Stimulated activated CD8-positive, alpha-beta memory T cell treated with anti-CD3 and anti-CD28 coated beads, Interleukin-12 subunit alpha, Interleukin-12 subunit beta, amount 100 ng/mL, for 1 hour (primary cell): Measurements from ENCODE around the gene ADGRE2.
"Not testable (repeated sequence)": the region's sequence is repeated elsewhere in the genome, so short reads cannot be mapped to it uniquely, and the experiment has no call there.

Experiments used
- DNase-seq: peaks from one replicate; pipeline ENCODE4 v3.0.0-alpha.2; 2020; ENCODE audit warnings: low read depth

Gene ADGRE2

GRCh38 chr19:14779151-14779550 is 791 bp upstream of the ADGRE2 start:
- no peak for DNase-seq

GRCh38 chr19:14777645-14778044 is 715 bp downstream of the ADGRE2 start:
- DNase-seq, result not testable (repeated sequence)

DNA sequence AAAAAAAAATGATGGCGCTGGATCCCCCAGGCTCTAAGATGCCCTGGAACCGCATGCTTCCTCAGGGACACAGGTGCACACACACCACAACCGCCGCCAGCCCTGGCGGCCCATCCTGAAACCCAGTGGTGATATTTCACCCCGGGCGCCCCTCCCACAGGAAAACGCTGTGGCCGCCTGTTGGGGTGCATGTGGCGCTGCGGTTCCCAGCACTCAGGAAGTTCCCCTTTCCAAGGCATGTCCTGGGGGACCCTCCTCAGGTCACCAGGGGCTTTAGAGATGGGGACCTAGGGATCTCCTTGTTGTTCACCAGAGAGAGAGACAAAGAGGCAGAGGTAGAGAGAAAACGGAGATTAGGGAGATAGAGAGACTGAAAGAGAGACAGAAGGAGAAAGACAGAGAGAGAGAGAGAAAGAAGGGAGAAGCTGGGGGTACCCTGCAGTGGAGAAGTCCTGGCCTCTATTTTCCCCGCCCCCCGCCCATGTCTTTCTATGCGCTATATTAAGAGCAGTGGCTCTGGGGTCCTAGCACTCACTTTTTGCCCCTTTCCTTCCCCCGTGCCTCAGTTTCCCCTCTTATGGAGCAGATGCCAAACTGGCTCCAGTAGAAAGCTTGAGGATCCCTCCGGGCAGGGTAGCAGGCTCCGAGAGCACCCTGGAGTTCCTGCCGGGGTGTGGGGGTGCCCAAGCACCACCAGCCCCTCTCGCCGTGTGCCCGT is 2.3 kb downstream of the ADGRE2 start:
- no peak for DNase-seq

GRCh38 chr19:14775326-14775725 is 3.0 kb downstream of the ADGRE2 start:
- not testable (repeated sequence) for DNase-seq

- no peak for DNase-seq
Measured at GRCh38 chr19:14774373-14774772, 4.0 kb downstream of the ADGRE2 start.

GRCh38 chr19:14773722-14774121 is 4.6 kb downstream of the ADGRE2 start:
- not testable (repeated sequence) for DNase-seq

- DNase-seq, result no peak
Measured at GRCh38 chr19:14772995-14773394, 5.4 kb downstream of the ADGRE2 start.

GRCh38 chr19:14772467-14772866 is 5.9 kb downstream of the ADGRE2 start:
- no peak for DNase-seq

GRCh38 chr19:14770944-14771839 is 7.2 kb downstream of the ADGRE2 start:
- DNase-seq, result no peak

DNA sequence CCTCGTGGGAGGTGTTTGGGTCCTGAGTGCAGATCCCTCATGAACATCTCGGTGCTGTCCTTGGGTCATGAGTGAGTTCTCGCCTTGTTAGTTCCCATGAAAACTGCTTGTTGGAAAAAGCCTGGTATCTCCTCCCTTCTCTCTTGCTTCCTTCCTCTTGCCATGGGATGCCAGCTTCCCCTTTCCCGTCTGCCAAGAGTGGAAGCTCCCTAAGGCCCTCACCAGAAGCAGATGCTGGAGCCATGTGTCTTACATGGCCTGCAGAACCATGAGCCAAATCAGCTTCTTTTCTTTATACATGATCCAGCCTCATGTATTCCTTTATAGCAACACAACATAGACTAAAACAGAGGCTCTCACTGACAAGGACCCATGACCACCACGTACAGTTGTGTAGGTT is 8.2 kb downstream of the ADGRE2 start:
- DNase-seq, result no peak

- DNase-seq, result no peak
Measured at GRCh38 chr19:14769201-14769600, 9.2 kb downstream of the ADGRE2 start.

DNA sequence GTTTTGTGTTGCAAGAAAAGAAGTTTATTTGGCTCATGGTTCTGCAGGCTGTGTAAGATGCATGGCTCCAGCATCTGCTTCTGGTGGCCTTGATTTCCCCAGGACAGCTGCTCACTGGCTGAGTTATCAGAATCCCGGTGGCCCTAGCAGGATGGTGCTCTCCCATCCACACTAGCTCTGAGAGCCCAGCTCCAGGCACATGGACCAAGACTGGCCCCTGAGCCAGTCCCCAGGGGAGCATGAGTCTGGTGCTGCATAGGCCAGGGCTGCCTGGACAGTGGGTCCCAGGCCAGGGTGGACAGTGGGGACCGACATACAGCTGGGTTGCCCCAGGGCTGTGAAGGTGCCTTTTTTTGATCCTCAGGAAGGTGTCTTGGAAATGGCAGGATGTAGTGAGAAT is 10.4 kb downstream of the ADGRE2 start:
- no peak for DNase-seq

DNA sequence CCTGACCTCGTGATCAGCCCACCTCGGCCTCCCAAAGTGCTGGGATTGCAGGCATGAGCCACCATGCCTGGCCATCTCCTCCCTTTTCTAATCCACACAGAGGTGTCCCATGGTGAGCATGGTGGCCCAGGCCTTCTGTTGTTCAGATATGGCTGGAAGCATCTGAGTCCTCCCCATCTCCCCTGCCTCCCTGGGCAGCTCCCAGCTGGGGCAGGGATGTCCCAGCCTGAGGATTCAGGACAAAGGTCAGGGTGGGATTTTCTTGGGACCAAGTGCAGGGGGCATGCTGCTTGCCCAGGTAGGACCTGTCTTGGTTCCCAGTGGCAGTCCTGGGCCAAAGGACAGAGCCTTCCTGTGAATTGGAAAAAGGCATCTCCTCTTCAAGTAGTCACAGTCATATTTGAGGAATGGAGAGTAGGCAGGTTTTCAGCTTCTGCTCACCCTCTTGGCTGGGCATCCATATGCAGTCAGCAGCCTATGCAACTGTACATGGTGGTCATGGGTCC is 10.8 kb downstream of the ADGRE2 start:
- DNase-seq, result no peak

DNA sequence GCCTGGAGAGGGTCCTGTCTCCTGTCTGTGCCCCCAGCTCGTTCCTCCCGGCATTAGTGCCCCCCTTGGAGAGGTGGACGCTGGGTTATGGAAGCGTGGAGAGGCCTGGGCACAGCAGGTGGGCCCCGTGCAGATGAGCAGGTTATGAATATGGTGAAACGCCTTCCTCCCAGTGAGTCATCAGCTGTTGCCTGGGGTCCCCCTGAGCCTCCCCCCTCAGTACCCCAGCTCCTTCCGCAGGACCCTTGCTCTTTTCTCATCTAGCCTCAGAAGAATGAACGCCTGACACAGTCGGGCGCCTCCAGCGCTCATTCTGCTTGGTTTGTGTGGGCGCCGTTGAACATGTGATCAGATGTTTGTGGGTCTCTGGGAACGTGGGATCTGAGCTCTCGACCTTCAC is 12.5 kb downstream of the ADGRE2 start:
- DNase-seq, result not testable (repeated sequence)

GRCh38 chr19:14765403-14765802 is 13.0 kb downstream of the ADGRE2 start:
- DNase-seq, result not testable (repeated sequence)

GRCh38 chr19:14764401-14764800 is 14.0 kb downstream of the ADGRE2 start:
- no peak for DNase-seq

GRCh38 chr19:14763497-14764145 is 14.7 kb downstream of the ADGRE2 start:
- no peak for DNase-seq

- DNase-seq, result no peak
Measured at GRCh38 chr19:14762111-14762510, 16.2 kb downstream of the ADGRE2 start.

- no peak for DNase-seq
Measured at GRCh38 chr19:14761607-14762006, 16.8 kb downstream of the ADGRE2 start.

DNA sequence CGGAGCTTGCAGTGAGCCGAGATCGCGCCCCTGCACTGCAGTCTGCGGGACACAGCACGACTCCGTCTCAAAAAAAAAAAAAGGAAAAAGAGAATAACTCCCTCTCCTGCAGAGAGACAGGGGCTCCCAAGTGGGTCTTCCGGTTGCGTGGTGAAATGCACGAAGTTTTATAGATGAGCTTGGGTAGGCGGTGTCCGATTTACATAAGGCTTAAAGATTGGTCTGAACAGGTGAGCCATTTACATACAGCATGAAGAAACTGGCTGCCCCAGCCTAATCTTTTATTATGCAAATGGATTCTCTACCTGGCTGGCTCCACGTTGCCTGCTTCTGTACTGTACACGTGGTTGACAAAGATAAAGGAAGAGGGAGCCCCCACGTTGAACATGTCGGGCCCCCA is 19.5 kb downstream of the ADGRE2 start:
- no peak for DNase-seq

- DNase-seq, result no peak
Measured at GRCh38 chr19:14748601-14749000, 29.8 kb downstream of the ADGRE2 start.

GRCh38 chr19:14746886-14747285 is 31.5 kb downstream of the ADGRE2 start:
- no peak for DNase-seq

DNA sequence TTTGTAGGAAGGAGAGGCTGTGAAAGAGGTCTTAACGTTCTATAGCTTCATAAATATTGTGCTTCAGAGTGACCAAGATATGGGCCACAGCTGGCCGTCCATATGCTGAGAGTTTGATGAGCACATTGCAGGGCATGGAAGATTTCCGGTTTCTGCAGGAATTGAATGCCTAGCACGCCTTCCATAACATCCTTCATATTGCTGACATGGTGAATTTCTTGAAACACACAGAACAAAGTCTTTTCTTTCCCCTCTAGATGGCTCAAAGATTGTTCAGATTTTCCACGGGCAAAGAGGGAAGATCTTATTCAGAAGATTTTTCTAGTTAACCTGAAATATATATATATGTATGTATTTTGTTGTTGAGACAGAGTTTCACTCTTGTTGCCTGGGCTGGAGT is 42.4 kb downstream of the ADGRE2 start:
- no peak for DNase-seq
